C4-2B (cell line): ENCODE results near the gene KRT9.

Experiments
- CTCF ChIP-seq: fragments of 450-650 bp; conservative IDR thresholded peaks from 2 replicates; pipeline ENCODE4 v1.5.1; 2017; ENCODE audit warnings: mild to moderate bottlenecking
- ZFX ChIP-seq: fragments of 450-650 bp; IDR thresholded peaks from 2 replicates; pipeline ENCODE4 v1.6.1; 2017

DNA sequence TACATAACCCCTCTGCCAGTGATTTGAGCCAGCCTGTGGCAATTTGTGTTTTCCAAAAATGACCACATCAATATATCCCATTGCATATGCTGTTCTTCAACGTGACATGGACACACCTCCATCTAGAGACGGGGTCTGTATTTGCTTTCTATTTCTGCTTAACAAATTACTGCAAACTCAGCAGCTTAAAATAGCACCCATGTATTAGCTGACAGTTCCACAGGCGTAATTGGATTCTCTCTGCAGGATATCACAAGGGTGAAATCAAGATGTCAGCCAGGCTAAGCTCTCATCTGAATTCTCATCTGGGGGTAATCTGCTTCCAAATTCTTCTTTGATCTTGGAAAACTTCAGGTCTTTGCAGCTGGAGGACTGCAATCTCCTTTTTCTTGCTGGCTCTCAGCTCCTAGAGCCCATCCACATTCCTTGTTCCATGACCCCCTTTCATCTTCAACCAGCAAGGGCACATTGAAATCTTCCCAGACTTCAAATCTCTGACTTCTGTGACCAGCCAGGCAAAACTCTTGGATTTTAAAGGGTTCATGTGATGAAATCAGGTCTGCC lies 8.2 kb downstream of the KRT9 start:
- TF ChIP-seq CTCF, result no peak
- no peak for TF ChIP-seq ZFX
